Astrocyte (in vitro differentiated cells and primary cell): ENCODE data around the gene MRPS6. TPM values are rescaled to one million over a fixed set of nuclear protein-coding genes. Genes with fewer than 3 reads are reported as not detected.

Experiments used
- DNase-seq: peaks from one replicate; pipeline ENCODE4 v3.0.0-alpha.2; 2010; ENCODE audit warnings: low read depth
- FAIRE-seq: peaks from 2 replicates; lab custom pipeline; 2011; peaks lifted over from hg19 to GRCh38; lab: Jason Lieb, UNC
- H2AFZ ChIP-seq: 2 replicates; pipeline ENCODE4 v1.6.0; 2012; ENCODE audit warnings: low read depth, low read length, inconsistent platforms
- H3K27ac ChIP-seq: 2 replicates; pipeline ENCODE4 v1.5.1; 2011; ENCODE audit warnings: low read depth, low read length, inconsistent platforms
- H3K27me3 ChIP-seq: 2 replicates; pipeline ENCODE4 v1.6.0; 2011; ENCODE audit warnings: low read length, inconsistent platforms; ENCODE audit not compliant: insufficient read depth
- H3K36me3 ChIP-seq: 2 replicates; pipeline ENCODE4 v1.5.1; 2011; ENCODE audit warnings: low read length, inconsistent platforms; ENCODE audit not compliant: insufficient read depth
- H3K4me1 ChIP-seq: 2 replicates; pipeline ENCODE4 v1.5.1; 2011; ENCODE audit warnings: low read length, inconsistent platforms; ENCODE audit not compliant: insufficient read depth
- H3K4me2 ChIP-seq: 2 replicates; pipeline ENCODE4 v1.6.0; 2012; ENCODE audit warnings: low read length, inconsistent platforms
- H3K4me3 ChIP-seq: 2 replicates; pipeline ENCODE4 v1.5.1; 2011; ENCODE audit warnings: low read depth, mild to moderate bottlenecking, low read length, inconsistent platforms; ENCODE audit not compliant: insufficient read depth
- H3K79me2 ChIP-seq: 2 replicates; pipeline ENCODE4 v1.6.0; 2012; ENCODE audit warnings: mild to moderate bottlenecking, low read length, inconsistent platforms; ENCODE audit not compliant: insufficient read depth
- H3K9ac ChIP-seq: 2 replicates; pipeline ENCODE4 v1.6.0; 2012; ENCODE audit warnings: mild to moderate bottlenecking, low read length, inconsistent platforms
- H3K9me3 ChIP-seq: 2 replicates; pipeline ENCODE4 v1.5.1; 2012; ENCODE audit warnings: low read depth, mild to moderate bottlenecking, low read length, inconsistent platforms; ENCODE audit not compliant: insufficient read depth
- H4K20me1 ChIP-seq: 2 replicates; pipeline ENCODE4 v1.6.0; 2012; ENCODE audit warnings: low read length, inconsistent platforms; ENCODE audit not compliant: insufficient read depth
- H3K27ac Mint-ChIP-seq: one replicate; pipeline ENCODE4 v1.8.0; 2021; ENCODE audit warnings: mild to moderate bottlenecking, mixed read lengths; ENCODE audit not compliant: unreplicated experiment
- H3K27me3 Mint-ChIP-seq: one replicate; pipeline ENCODE4 v1.8.0; 2021; ENCODE audit warnings: low read depth, mixed read lengths; ENCODE audit not compliant: unreplicated experiment
- H3K36me3 Mint-ChIP-seq: one replicate; pipeline ENCODE4 v1.8.0; 2021; ENCODE audit warnings: low read depth, mixed read lengths; ENCODE audit not compliant: unreplicated experiment
- H3K4me1 Mint-ChIP-seq: one replicate; pipeline ENCODE4 v1.8.0; 2021; ENCODE audit warnings: low read depth, mixed read lengths; ENCODE audit not compliant: unreplicated experiment
- H3K4me3 Mint-ChIP-seq: one replicate; pipeline ENCODE4 v1.8.0; 2021; ENCODE audit warnings: mild to moderate bottlenecking, moderate library complexity, mixed read lengths; ENCODE audit not compliant: unreplicated experiment
- H3K9me3 Mint-ChIP-seq: one replicate; pipeline ENCODE4 v1.8.0; 2021; ENCODE audit warnings: mild to moderate bottlenecking, mixed read lengths; ENCODE audit not compliant: unreplicated experiment
- EZH2 ChIP-seq: IDR thresholded peaks from 2 replicates; pipeline ENCODE4 v1.6.1; 2012; ENCODE audit warnings: mild to moderate bottlenecking, low read length, inconsistent platforms; ENCODE audit not compliant: insufficient read depth
- total RNA-seq: library from RNA; stranded (reverse); gene quantifications from 2 replicates; pipeline ENCODE4 v1.2.1, GENCODE V29; 2021
- TF ChIP-seq, protein P1 (sequence below): IDR thresholded peaks from 2 replicates; pipeline ENCODE4 v1.5.1; 2011; ENCODE audit warnings: low read depth, mild to moderate bottlenecking, inconsistent platforms, low read length, moderate library complexity; ENCODE audit not compliant: insufficient read depth

MRPS6 gene
- total RNA-seq, 1 donor from 2014 or later: 67.5 TPM

DNA sequence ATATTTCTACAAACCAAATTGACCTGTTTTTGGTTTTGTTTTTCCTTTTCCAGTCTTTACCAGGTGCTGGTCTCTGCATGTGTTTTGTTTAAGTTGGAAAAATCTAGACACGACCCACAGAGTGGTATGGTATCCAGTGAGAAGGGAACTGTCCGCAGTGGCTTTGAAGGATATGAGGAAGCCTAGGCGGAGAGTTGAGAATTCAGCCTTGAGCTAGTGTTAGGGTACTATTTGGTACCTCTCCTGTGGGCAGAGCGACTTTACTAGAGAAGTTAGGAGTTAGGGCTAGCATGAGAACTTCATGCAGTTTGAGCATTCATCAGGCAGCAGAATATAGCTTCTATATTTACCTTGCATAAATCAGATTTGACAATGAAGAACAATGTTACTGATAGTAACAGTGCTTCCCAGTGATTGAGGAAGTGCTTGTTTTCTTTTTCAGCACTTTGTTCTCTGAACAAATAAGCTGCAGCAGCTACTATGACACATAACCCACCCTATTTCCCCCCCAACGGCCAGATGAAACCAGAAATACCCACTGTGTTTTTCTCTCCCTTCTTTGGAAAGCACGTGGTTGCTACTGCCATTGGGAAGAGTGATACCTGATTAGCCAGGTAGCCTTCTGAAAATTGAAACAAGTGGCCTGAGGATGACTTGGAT, 19.0 kb downstream of the MRPS6 start:
- H3K27me3 Mint-ChIP-seq: no peaks in the 10 kb centered on the region
- H3K4me1 Mint-ChIP-seq: peaks cover 6% of the 10 kb centered on the region

DNA sequence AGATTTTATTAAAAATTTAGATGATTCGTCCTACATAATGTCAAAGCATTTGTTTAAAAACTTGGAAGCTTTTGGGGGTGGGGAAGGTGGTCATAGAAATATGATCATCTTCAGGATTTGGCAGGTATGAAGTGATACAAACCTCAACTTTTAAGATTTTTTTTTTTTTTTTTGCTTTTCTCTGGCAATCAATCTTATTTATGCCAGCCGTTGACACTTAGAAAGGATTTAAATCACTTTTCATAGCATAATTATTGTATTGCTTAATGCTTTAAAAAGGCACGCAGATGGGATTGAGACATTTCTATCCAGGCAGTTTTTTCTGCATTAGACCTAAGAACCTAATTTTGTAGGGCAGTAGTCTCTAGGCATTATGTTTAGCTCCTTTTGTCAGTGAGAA, 19.7 kb downstream of the MRPS6 start:
- Histone ChIP-seq H3K27ac (no peak overlapping the region), H3K36me3 (peaks cover 16% of the 10 kb centered on the region), H2AFZ (no peak overlapping the region), H3K9ac (no peak overlapping the region), H3K27me3 (no peaks in the 10 kb centered on the region), H3K4me2 (no peak overlapping the region), H4K20me1 (peaks cover 52% of the 10 kb centered on the region), H3K4me1 (no peaks in the 10 kb centered on the region), H3K79me2 (peaks cover 98% of the 10 kb centered on the region), H3K9me3 (no peaks in the 10 kb centered on the region), H3K4me3 (no peak overlapping the region)
- no peak for TF ChIP-seq EZH2
- TF ChIP-seq, protein P1, sequence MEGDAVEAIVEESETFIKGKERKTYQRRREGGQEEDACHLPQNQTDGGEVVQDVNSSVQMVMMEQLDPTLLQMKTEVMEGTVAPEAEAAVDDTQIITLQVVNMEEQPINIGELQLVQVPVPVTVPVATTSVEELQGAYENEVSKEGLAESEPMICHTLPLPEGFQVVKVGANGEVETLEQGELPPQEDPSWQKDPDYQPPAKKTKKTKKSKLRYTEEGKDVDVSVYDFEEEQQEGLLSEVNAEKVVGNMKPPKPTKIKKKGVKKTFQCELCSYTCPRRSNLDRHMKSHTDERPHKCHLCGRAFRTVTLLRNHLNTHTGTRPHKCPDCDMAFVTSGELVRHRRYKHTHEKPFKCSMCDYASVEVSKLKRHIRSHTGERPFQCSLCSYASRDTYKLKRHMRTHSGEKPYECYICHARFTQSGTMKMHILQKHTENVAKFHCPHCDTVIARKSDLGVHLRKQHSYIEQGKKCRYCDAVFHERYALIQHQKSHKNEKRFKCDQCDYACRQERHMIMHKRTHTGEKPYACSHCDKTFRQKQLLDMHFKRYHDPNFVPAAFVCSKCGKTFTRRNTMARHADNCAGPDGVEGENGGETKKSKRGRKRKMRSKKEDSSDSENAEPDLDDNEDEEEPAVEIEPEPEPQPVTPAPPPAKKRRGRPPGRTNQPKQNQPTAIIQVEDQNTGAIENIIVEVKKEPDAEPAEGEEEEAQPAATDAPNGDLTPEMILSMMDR: no peak
- FAIRE-seq: no peak
- Mint-ChIP-seq H3K9me3 (no peaks in the 10 kb centered on the region), H3K36me3 (peaks cover 6% of the 10 kb centered on the region), H3K27ac (no peak overlapping the region), H3K27me3 (no peaks in the 10 kb centered on the region), H3K4me1 (peaks cover 10% of the 10 kb centered on the region), H3K4me3 (no peak overlapping the region)
- DNase-seq: no peak

More for the DNA sequence above, 19.0 kb downstream of the MRPS6 start:
- H3K9ac ChIP-seq: no peak overlapping the region
- H4K20me1 ChIP-seq: peaks cover 59% of the 10 kb centered on the region
- H3K9me3 ChIP-seq: no peaks in the 10 kb centered on the region
- no peaks in the 10 kb centered on the region for H3K27me3 ChIP-seq
- peaks cover 98% of the 10 kb centered on the region for H3K79me2 ChIP-seq
- peaks cover 16% of the 10 kb centered on the region for H3K36me3 ChIP-seq
- FAIRE-seq (no peak), DNase-seq (no peak)
- no peaks in the 10 kb centered on the region for H3K9me3 Mint-ChIP-seq
- H3K4me3 ChIP-seq: no peak overlapping the region
- H3K36me3 Mint-ChIP-seq: peaks cover 6% of the 10 kb centered on the region
- TF ChIP-seq, protein P1: no peak
- H3K4me3 Mint-ChIP-seq: no peak overlapping the region
- H3K4me2 ChIP-seq: no peak overlapping the region
- H3K27ac Mint-ChIP-seq: no peak overlapping the region
- H3K4me1 ChIP-seq: no peaks in the 10 kb centered on the region
- no peak overlapping the region for H2AFZ ChIP-seq
- no peak overlapping the region for H3K27ac ChIP-seq

DNA sequence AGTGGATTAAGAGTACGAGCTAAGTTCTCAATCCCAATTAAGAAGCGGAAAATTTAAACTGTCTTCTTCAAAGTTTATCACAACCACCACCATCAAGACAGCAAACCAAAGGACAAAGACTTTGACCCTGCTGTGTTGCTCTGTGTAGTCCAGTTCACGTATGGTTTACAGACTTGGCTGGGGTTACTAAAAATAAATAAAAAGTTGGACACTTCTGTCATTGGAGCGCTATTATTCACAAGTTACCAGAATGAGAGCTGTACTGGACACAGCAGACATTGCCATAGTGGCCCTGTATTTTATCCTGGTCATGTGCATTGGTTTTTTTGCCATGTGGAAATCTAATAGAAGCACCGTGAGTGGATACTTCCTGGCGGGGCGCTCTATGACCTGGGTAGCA, 21.6 kb downstream of the MRPS6 start:
- no peak overlapping the region for H3K4me3 Mint-ChIP-seq
- H3K27ac Mint-ChIP-seq: no peak overlapping the region
- H3K9me3 ChIP-seq: no peaks in the 10 kb centered on the region
- peaks cover 7% of the 10 kb centered on the region for H3K4me1 Mint-ChIP-seq
- TF ChIP-seq, protein P1: no peak
- no peak for TF ChIP-seq EZH2
- no peak overlapping the region for H3K27ac ChIP-seq
- no peaks in the 10 kb centered on the region for H3K27me3 Mint-ChIP-seq
- H4K20me1 ChIP-seq: peaks cover 47% of the 10 kb centered on the region
- H3K4me2 ChIP-seq: no peak overlapping the region
- no peak overlapping the region for H3K4me3 ChIP-seq
- peaks cover 98% of the 10 kb centered on the region for H3K79me2 ChIP-seq
- DNase-seq (no peak), FAIRE-seq (no peak)
- H3K36me3 ChIP-seq: peaks cover 16% of the 10 kb centered on the region
- H3K9me3 Mint-ChIP-seq: no peaks in the 10 kb centered on the region
- no peak overlapping the region for H2AFZ ChIP-seq
- H3K4me1 ChIP-seq: no peaks in the 10 kb centered on the region
- peaks cover 6% of the 10 kb centered on the region for H3K36me3 Mint-ChIP-seq
- H3K9ac ChIP-seq: no peak overlapping the region
- no peaks in the 10 kb centered on the region for H3K27me3 ChIP-seq
